Esophagus squamous epithelium (tissue), 5 donors: ENCODE data around the gene SLC2A4RG. TPM values are rescaled to one million over a fixed set of nuclear protein-coding genes. Genes with fewer than 3 reads are reported as not detected.

ENCODE experiments used
- DNase-seq: peaks from one replicate; lab custom pipeline; 2025; lab: John Stamatoyannopoulos, UW
- H3K27ac ChIP-seq, 4 donors: fragments of 200-600 bp; sonication (generic); one replicate each; pipeline ENCODE4 v1.5.1; 2016 to 2019; ENCODE audit warnings: mild to moderate bottlenecking in 1 of 4
- H3K27me3 ChIP-seq, 4 donors: fragments of 200-600 bp; sonication (generic); 1 replicate in 3 of 4; 2 replicates in 1 of 4; pipeline versions ENCODE4 v1.5.1 to v1.6.0; 2017 to 2021; ENCODE audit warnings: antibody characterized with exemption in 1 of 4
- H3K36me3 ChIP-seq, 3 donors: fragments of 200-600 bp; sonication (generic); one replicate each; pipeline ENCODE4 v1.5.1; 2016 to 2019
- H3K4me1 ChIP-seq, 3 donors: fragments of 200-600 bp; sonication (generic); one replicate each; pipeline ENCODE4 v1.5.1; 2017 to 2019
- H3K4me3 ChIP-seq, 4 donors: fragments of 200-600 bp; sonication (generic); 1 replicate in 3 of 4; 2 replicates in 1 of 4; pipeline ENCODE4 v1.5.1; 2016 to 2019; ENCODE audit warnings: mild to moderate bottlenecking in 2 of 4, moderate library complexity in 1 of 4
- H3K9me3 ChIP-seq, 3 donors: fragments of 200-600 bp; sonication (generic); one replicate each; pipeline ENCODE4 v1.5.1; 2016 to 2019
- POLR2A ChIP-seq, 4 donors: fragments of 450-650 bp; IDR thresholded peaks; one replicate each; pipeline ENCODE4 v1.6.1; 2017; ENCODE audit warnings: antibody characterized with exemption in 4 of 4, mild to moderate bottlenecking in 4 of 4, moderate library complexity in 3 of 4
- WGBS, 2 donors: methylation state at CpG; one replicate each; pipeline ENCODE4 v1.1.5; 2018; 5-methylcytosine and 5-hydroxymethylcytosine counted together
- intact Hi-C: fragments of 100-400 bp; cut with DNase I; formaldehyde crosslinking; loops from one replicate; pipeline ENCODE4 v1.15.0; 2022
- total RNA-seq, 4 donors: library from RNA; depleted of rRNA; stranded (reverse); fragments of >200 nt; gene quantifications; one replicate each; pipeline ENCODE4 v1.1.0, GENCODE V29; 2016
- TF ChIP-seq, protein P1 (sequence below), 6 experiments: fragments of 450-650 bp in 4 of 6; fragments of 200-600 bp in 2 of 6; sonication (generic) in 2 of 6; IDR thresholded peaks; one replicate each; pipeline ENCODE4 v1.5.1; 2016 to 2019; ENCODE audit warnings: antibody characterized with exemption in 6 of 6, mild to moderate bottlenecking in 4 of 6, moderate library complexity in 4 of 6
- donor health status: DM: yes; HTN: yes; CAD: no.

Gene SLC2A4RG
- total RNA-seq, 4 donors from 2014 or later = 37.0 to 55.5 (median 50.2) TPM

DNA sequence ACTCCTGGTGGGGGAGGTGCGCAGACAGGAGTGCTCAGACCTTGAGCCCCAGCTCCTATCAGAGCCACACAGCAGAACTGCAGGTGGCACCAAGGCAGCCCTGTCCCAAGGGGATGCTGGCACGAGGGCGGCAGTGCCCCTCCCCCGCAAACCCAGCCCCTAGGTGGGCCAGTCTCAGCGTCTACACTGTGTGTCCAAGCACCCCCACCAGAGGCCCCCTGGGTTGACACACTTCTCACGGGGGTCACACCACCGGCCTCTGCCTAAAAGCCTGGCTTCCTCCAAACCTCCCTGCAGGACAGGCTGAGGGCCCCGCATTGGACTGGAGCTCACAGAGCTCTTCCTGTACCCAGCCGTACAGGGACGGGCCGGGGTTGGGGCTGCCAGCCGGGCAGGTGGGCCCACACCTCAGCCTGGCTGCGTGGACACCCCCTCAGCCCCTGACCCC, 8.1 kb downstream of the SLC2A4RG start:
- peaks cover 4 to 26% (median 8%) of the 10 kb centered on the region in 3 donors for H3K36me3 ChIP-seq
- H3K9me3 ChIP-seq = no peaks in the 10 kb centered on the region
- no peak overlapping the region for H3K27ac ChIP-seq
- no peak for DNase-seq
- TF ChIP-seq, protein P1, sequence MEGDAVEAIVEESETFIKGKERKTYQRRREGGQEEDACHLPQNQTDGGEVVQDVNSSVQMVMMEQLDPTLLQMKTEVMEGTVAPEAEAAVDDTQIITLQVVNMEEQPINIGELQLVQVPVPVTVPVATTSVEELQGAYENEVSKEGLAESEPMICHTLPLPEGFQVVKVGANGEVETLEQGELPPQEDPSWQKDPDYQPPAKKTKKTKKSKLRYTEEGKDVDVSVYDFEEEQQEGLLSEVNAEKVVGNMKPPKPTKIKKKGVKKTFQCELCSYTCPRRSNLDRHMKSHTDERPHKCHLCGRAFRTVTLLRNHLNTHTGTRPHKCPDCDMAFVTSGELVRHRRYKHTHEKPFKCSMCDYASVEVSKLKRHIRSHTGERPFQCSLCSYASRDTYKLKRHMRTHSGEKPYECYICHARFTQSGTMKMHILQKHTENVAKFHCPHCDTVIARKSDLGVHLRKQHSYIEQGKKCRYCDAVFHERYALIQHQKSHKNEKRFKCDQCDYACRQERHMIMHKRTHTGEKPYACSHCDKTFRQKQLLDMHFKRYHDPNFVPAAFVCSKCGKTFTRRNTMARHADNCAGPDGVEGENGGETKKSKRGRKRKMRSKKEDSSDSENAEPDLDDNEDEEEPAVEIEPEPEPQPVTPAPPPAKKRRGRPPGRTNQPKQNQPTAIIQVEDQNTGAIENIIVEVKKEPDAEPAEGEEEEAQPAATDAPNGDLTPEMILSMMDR (IDR thresholded peaks at IDR 0.05) = no peak
- TF ChIP-seq POLR2A (IDR thresholded peaks at IDR 0.05) = no peak
- no peaks in the 10 kb centered on the region for H3K27me3 ChIP-seq
- H3K4me1 ChIP-seq = peaks cover 0 to 4% (median 0%) of the 10 kb centered on the region in 3 donors
- no peak overlapping the region for H3K4me3 ChIP-seq
- intact Hi-C loops = no loop called here
- 17 to 100% methylated on average over 1 of the region's 13 CpGs for WGBS, 2 donors

DNA sequence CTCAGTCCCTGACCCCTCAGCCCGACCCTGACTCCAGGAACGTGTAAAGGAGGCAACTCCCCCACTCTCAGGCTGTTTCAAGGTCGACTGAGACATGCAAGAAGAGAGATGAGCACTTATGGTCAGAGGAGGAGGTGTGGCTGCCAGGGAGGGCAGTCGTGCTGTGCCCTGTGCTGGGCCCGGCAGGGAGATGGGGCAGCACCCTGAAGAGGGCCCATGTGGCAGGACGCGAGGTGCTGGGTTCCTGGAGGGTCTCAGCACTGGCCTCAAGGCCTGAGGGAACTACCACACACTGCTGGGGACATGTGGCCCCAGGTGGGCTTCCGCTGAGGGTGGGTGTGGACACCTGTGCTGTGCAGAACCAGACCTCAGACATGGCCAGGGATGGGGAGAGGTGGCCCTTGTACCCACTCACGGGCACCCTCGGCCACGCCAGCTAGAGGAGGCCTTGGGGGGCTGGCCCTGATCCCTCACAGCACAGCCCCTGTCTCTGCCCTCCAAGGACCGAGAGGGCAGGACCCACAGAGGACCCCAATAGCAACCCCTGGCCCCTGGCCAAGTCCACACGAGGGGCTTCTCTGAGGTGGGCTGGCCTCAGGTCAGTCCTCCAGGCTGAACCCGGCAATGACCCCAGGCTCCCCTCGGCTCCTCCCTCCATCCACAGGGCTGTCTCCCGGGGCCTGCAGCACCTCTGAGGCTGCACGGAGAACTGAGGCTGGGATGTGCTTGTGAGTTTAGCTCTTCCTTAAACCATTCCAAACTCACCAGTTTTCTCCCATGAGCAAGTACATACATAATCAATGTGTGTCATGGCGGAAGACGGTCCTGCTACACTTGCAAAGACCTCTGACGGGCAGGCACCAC, 8.7 kb downstream of the SLC2A4RG start:
- WGBS, 2 donors = 78% methylated on average over 6 of the region's 20 CpGs; no CpG with 5 or more reads in 1 of the 2 donors
- Histone ChIP-seq H3K4me1 (no peaks in the 10 kb centered on the region), H3K36me3 (peaks cover 1 to 19% (median 4%) of the 10 kb centered on the region in 3 donors), H3K9me3 (no peaks in the 10 kb centered on the region), H3K4me3 (no peak overlapping the region), H3K27me3 (no peaks in the 10 kb centered on the region), H3K27ac (no peak overlapping the region)
- TF ChIP-seq POLR2A (IDR thresholded peaks at IDR 0.05) = no peak
- intact Hi-C loops = no loop called here
- DNase-seq = no peak

- no peaks in the 10 kb centered on the region for H3K4me1 ChIP-seq
- H3K27ac ChIP-seq = no peak overlapping the region
- no peaks in the 10 kb centered on the region for H3K9me3 ChIP-seq
- H3K27me3 ChIP-seq = no peaks in the 10 kb centered on the region
- DNase-seq = no peak
- no peak for TF ChIP-seq POLR2A (IDR thresholded peaks at IDR 0.05)
- TF ChIP-seq, protein P1 (IDR thresholded peaks at IDR 0.05) = no peak
- intact Hi-C loops = no loop called here
- 60 to 92% methylated on average over 2 to 8 of the region's 11 CpGs for WGBS, 2 donors
- H3K4me3 ChIP-seq = no peak overlapping the region
- H3K36me3 ChIP-seq = peaks cover 0 to 13% (median 0%) of the 10 kb centered on the region in 3 donors
Measured at GRCh38 chr20:63748934-63749270, 9.3 kb downstream of the SLC2A4RG start.

GRCh38 chr20:63749597-63750508, 10.3 kb downstream of the SLC2A4RG start:
- intact Hi-C loops = no loop called here
- Histone ChIP-seq H3K27me3 (no peaks in the 10 kb centered on the region), H3K9me3 (no peaks in the 10 kb centered on the region), H3K4me1 (no peaks in the 10 kb centered on the region), H3K27ac (no peak overlapping the region), H3K4me3 (no peak overlapping the region), H3K36me3 (peaks cover 0 to 9% (median 0%) of the 10 kb centered on the region in 3 donors)
- TF ChIP-seq, protein P1 (IDR thresholded peaks at IDR 0.05) = no peak
- no peak for TF ChIP-seq POLR2A (IDR thresholded peaks at IDR 0.05)
- WGBS, 2 donors = 72 to 79% methylated on average over 5 to 7 of the region's 16 CpGs
- DNase-seq = no peak

- Histone ChIP-seq H3K36me3 (peaks cover 0 to 8% (median 0%) of the 10 kb centered on the region in 3 donors), H3K9me3 (no peaks in the 10 kb centered on the region), H3K4me3 (no peak overlapping the region), H3K4me1 (no peaks in the 10 kb centered on the region), H3K27me3 (no peaks in the 10 kb centered on the region), H3K27ac (peak overlapping the region in 2 of 4 donors; percentile 21 to 42)
- DNase-seq = no peak
- intact Hi-C loops = no loop called here
- TF ChIP-seq POLR2A (IDR thresholded peaks at IDR 0.05) = no peak
- TF ChIP-seq, protein P1 (IDR thresholded peaks at IDR 0.05) = no peak
- WGBS, 2 donors = 42 to 47% methylated on average over 11 to 20 of the region's 26 CpGs
Measured at GRCh38 chr20:63750807-63751470, 11.4 kb downstream of the SLC2A4RG start.
